HG03439 (cell line): ENCODE results near the gene GALNT16.
"Not testable (repeated sequence)": the region's sequence is repeated elsewhere in the genome, so short reads cannot be mapped to it uniquely, and the experiment has no call there.

Experiments used
- ATAC-seq: cut with Tn5 transposase; IDR thresholded peaks from one replicate; pipeline ENCODE4 v1.9.1; 2021; ENCODE audit warnings: mild to moderate bottlenecking, moderate library complexity; ENCODE audit not compliant: unreplicated experiment

Gene GALNT16

DNA sequence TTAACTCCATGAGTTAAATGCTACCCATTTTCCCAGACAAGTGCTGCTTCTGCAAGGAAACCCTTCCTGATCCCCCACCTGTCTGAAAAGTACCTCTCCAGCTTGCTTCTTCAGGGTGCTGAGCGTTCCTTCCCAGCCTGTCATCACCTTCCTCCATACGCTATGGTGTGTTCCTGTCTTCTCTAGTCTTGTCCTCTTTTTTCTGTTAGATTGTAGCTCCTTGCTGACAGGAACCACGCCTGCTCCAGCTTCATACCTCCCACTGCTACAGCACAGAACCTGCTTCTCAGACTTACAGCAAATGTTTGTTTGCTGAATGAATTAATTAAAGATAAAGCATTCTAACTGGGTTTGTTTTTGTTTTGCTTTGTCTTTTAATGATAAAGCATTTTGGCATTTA lies 99.0 kb downstream of the GALNT16 start:
- ATAC-seq: no peak

DNA sequence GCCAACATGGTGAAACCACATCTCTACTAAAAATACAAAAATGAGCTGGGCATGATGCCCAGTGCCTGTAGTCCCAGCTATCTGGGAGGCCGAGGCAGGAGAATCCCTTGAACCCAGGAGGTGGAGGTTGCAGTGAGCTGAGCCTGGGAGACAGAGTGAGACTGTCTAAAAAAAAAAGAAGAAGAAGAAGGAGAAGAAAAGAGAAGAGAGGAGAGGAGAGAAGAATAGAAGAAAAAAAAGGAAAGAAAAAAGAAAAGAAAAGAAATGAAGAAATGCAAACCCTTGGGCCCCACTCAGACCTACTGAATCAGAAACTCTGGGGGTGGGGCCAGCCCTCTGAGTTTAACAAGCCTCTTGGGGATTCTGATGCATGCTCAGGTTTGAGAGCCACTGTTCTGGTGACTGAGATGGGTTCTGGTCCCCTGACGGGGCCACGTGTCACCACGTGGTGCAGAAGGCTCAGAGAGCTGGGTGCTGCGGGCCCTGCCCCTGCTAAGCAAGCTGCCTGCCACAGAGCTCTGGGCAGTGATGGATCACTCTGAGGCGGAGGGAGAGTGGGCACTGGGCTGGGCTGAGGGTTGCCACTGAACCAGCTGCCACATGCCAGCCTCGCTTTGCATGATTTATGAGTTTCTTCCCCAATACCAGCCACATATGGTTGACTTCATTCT lies 100.6 kb downstream of the GALNT16 start:
- ATAC-seq: no peak

DNA sequence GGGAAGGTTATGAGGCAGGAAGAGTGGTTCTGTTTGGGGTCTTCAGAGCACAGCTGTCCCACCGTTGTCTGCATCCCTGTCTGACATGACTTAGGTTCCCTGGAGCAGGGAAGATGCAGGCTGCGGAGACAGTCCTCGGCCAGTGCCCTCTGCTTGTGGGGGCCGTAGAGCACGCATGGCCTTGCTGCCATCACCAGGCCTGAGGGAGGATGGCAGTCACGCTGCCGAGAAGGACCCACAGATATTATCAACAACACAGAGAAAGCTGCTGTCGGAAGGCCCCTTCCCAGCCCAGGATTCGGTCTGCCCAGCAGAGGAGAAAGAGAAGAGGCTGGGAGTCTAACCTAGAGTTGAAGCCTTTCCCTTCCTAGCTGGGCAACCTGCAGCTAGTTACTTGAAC lies 103.1 kb downstream of the GALNT16 start:
- no peak for ATAC-seq

- ATAC-seq: no peak
Measured at GRCh38 chr14:69363964-69364363, 104.0 kb downstream of the GALNT16 start.

DNA sequence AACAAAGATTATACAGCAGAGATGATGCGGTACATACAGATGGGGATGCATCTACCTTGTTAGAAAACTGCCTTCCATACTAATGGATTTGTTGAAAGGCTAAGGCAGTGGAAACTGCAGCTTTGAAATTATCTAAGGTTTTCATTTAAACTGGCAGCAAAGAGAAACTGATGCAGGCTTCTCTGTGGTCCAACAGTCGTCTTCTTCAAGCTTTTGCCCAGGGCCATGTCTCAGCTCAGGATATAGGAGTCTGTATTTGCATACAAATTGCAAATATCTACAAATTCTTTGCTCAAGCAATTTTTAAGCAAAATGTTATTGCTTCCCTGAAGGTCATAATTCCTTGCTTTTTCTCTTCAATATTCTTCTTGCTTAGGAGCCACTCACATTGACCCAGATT lies 104.4 kb downstream of the GALNT16 start:
- ATAC-seq: no peak

DNA sequence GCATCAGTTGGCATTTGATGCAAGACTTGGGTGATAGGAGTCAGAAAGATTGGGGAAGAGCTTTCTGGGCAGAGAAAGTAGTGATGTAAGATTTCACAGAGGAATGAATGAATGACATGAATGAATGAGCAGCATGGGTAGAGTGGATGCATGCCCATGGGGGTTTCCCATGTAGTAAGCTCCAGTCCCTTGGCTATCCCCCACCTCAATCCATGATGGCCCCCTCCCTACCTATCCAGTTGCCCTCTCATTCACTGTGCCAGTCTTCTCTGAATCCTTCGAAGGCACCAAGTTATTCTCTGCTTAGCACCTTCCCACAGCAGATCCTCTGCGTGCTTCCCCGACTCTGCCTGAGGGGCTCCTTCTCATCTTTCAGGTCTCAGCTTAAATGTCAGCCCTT lies 106.1 kb downstream of the GALNT16 start:
- no peak for ATAC-seq

- ATAC-seq: no peak
Measured at GRCh38 chr14:69366761-69367160, 106.8 kb downstream of the GALNT16 start.

DNA sequence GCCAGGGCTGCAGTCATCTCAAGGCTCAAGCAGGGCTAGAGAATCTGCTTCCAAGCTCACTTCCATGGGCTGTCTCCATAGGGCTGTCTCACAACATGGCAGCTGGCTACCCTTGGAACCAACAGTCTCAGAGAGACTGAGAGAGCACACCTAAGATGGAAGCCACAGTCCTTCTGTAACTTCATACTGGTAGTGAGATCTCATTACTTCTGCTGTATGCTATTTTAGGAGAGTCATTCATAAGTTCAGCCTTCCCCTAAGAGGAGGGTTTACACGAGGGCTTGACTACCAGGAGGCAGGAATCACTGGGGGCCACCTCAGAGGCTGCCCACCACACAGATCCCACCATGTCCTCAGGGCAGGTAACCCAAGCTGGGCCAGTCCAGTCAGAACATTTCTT lies 108.4 kb downstream of the GALNT16 start:
- no peak for ATAC-seq

DNA sequence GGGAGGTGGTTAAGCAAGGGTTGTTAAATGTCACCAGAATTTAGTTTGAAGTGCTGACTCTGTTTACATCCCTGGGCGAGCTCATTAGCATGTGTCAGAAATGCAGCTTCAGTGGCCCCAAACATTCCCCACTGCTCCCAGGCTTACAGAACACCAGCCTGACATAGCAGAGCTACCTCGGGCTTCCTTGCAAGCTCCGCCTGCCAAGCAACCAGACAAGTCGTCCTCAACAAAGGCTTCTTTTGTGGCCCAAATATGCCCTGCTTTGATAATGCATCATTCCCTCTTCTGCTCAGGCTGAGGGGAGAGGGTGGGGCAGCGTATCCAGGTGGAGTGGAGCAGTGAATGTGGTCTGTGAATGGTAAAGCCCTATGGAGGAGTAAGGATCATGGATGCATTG lies 110.1 kb downstream of the GALNT16 start:
- no peak for ATAC-seq

- ATAC-seq: no peak
Measured at GRCh38 chr14:69372146-69372545, 112.2 kb downstream of the GALNT16 start.

GRCh38 chr14:69373104-69373503 lies 113.1 kb downstream of the GALNT16 start:
- ATAC-seq: no peak

GRCh38 chr14:69374235-69374634 lies 114.3 kb downstream of the GALNT16 start:
- no peak for ATAC-seq

GRCh38 chr14:69375182-69375581 lies 115.2 kb downstream of the GALNT16 start:
- ATAC-seq: no peak

DNA sequence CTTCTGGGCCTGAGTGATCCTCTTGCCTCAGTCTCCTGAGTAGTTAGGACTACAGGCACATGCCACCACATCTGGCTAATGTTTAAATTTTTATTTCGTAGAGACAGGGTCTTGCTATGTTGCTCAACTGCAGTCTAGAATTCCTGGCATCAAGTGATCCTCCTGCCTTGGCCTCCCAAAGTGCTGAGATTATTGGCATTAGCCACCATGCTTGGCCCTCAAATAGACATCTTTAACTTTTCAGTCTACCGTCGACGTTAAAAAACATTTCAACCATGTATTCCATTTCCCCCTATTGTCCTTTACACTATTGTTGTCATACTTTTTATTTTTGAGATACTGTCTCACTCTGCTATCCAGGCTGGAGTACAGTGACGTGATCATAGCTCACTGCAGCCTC lies 115.8 kb downstream of the GALNT16 start:
- no peak for ATAC-seq

- ATAC-seq: no peak
Measured at GRCh38 chr14:69376439-69376838, 116.5 kb downstream of the GALNT16 start.

GRCh38 chr14:69378274-69378673 lies 118.3 kb downstream of the GALNT16 start:
- no peak for ATAC-seq

- no peak for ATAC-seq
Measured at GRCh38 chr14:69387311-69387710, 127.4 kb downstream of the GALNT16 start.

DNA sequence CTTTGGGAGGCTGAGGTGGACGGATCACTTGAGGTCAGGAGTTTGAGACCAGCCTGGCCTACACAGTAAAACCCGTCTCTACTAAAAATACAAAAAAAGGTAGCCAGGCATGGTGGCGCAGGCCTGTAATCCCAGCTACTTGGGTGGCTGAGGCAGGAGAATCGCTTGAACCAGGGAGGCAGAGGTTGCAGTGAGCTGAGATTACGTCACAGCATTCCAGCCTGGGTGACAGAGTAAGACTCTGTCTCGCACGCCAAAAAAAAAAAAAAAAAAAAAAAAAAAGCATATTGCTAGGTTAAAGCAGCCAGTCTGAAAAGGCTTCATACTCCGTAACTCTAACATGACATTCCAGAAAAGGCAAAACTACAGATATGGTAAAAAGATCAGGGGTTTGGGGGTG lies 131.4 kb downstream of the GALNT16 start:
- ATAC-seq: not testable (repeated sequence)

GRCh38 chr14:69392481-69392880 lies 132.5 kb downstream of the GALNT16 start:
- no peak for ATAC-seq

GRCh38 chr14:69395929-69396328 lies 136.0 kb downstream of the GALNT16 start:
- ATAC-seq: no peak

DNA sequence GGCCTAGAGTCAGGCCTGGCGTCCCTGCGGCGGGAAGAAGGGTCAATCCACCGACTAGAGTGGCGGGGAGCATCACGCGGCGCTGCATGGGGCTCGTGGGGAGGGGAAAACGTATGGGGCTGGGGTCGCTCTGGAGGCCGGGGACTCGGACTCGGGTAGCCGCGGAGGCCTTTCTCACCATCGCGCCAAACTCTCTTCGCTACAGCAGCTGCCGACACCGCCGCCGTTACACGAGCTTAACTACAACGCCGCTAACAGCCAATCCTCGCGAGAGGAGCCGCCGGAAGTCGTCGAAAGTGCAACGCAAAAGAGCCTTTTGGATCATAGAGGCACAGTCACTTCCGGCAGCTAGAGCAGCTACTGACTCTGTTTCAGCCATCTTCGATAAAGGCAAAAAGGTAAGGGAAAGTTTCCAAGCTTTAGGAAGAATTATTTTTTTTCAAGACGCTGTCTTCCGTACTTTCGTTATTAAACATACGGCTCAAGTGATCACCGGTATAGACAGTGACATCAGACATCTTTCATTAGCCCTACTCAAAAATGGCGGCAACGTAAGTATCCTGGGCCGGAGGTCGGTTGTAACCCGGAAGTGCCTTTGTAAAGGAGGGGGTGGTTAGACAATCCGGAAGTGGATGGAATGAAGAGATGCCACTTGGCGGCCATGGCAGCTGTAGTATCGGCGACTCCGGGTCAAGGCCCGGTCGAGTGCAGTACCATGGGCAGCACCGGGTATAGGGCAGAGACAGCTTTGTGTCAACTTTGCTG lies 138.3 kb downstream of the GALNT16 start, which contains the start of the genes ERH and SLC39A9:
Gene ERH, minus strand, starts transcription at position 247 of the 765 bp plus-strand sequence. Its CDS starts 66 bp downstream, at position 181.
Gene SLC39A9, plus strand, starts transcription at position 640 of the 765 bp plus-strand sequence. CDS start 678 bp downstream, outside the sequence.
- ATAC-seq: peak; percentile 88

DNA sequence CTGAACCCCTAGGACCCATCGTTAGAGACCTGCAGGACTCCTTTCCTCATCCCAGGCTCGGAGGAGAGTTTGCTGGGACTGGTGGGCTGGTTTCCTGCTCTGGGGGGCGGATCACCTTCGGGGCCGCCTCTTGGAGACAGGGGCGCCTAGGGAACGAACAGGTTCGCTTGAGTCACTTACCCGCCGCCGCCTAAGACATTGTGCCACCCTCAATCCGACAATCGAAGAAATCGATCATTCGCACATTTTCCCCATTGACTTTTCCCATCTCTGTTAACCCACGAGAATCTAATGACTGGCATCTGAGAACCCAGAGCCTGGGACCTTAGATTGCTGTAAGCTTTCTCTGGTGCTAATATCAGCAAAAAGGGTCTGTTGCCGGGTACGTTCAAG lies 138.9 kb downstream of the GALNT16 start:
- peak; percentile 10 for ATAC-seq
